Measurements from ENCODE around the gene STPG3. TPM values are rescaled to one million over a fixed set of nuclear protein-coding genes. Genes with fewer than 3 reads are reported as not detected.

The STPG3 gene
- total and polyA plus RNA-seq, 2 of the 13 experiments (the other 11 are each of a cell fraction or from before 2014, with no cell fraction given): not detected

GRCh38 chr9:137223078-137223970, 27.8 kb upstream of the STPG3 start (continued):
- TF ChIP-seq HNRNPLL (IDR thresholded peaks at IDR 0.05; ENCODE audit: low read depth, low read length, poor library complexity, severe bottlenecking) (peak; percentile 66), PRDM10 (CRISPR knock-in tag; IDR thresholded peaks at IDR 0.05; ENCODE audit: low read depth) (no peak), TCF7 (IDR thresholded peaks at IDR 0.05; ENCODE audit: low read depth) (no peak), ZGPAT (CRISPR knock-in tag; IDR thresholded peaks at IDR 0.05) (peak; percentile 25; the same call in 1 of the 2 replicates), SETDB1 (CRISPR knock-in tag; IDR thresholded peaks at IDR 0.05; ENCODE audit: borderline replicate concordance) (no peak), NCOA2 (CRISPR knock-in tag; IDR thresholded peaks at IDR 0.05) (no peak), ZNF30 (CRISPR knock-in tag; IDR thresholded peaks at IDR 0.05) (no peak), SP2 (CRISPR knock-in tag; IDR thresholded peaks at IDR 0.05) (peak; percentile 89), MED1 (CRISPR knock-in tag; IDR thresholded peaks at IDR 0.05) (peak; percentile 5; the same call in 1 of the 2 replicates), ZNF704 (CRISPR knock-in tag; IDR thresholded peaks at IDR 0.05; ENCODE audit: borderline replicate concordance) (no peak), ZNF776 (CRISPR knock-in tag; IDR thresholded peaks at IDR 0.05) (no peak), SMAD9 (CRISPR knock-in tag; IDR thresholded peaks at IDR 0.05) (no peak), ZNF205 (CRISPR knock-in tag; IDR thresholded peaks at IDR 0.05) (no peak), STAG1 (CRISPR knock-in tag; IDR thresholded peaks at IDR 0.05) (0 out of 2 replicates have a peak, but pooled peaks have one; percentile 8), TBX3 (IDR thresholded peaks at IDR 0.05; ENCODE audit: borderline replicate concordance) (no peak), SMARCE1 (IDR thresholded peaks at IDR 0.05; ENCODE audit: borderline replicate concordance) (no peak), SIX1 (CRISPR knock-in tag; IDR thresholded peaks at IDR 0.05; ENCODE audit: borderline replicate concordance) (no peak), ZNF354B (CRISPR knock-in tag; IDR thresholded peaks at IDR 0.05) (no peak), ZNF207 (IDR thresholded peaks at IDR 0.05; ENCODE audit: borderline replicate concordance) (no peak), SAP130 (CRISPR knock-in tag; IDR thresholded peaks at IDR 0.05; ENCODE audit: low read depth) (peak; percentile 7; the same call in 1 of the 2 replicates), ZNF841 (CRISPR knock-in tag; IDR thresholded peaks at IDR 0.05; ENCODE audit: borderline replicate concordance) (no peak), FOXP4 (CRISPR knock-in tag; IDR thresholded peaks at IDR 0.05) (no peak)

Measured in HepG2 (cell line).